IPS DF 4.7 (cell line): ENCODE data around the gene PRKRIP1.
"Not testable (repeated sequence)": the region's sequence is repeated elsewhere in the genome, so short reads cannot be mapped to it uniquely, and the experiment has no call there.

Experiments used
- DNase-seq: peaks from one replicate; pipeline ENCODE4 v3.0.0-alpha.2; 2013; ENCODE audit warnings: low spot score; ENCODE audit errors: extremely low read depth

The PRKRIP1 gene

DNA sequence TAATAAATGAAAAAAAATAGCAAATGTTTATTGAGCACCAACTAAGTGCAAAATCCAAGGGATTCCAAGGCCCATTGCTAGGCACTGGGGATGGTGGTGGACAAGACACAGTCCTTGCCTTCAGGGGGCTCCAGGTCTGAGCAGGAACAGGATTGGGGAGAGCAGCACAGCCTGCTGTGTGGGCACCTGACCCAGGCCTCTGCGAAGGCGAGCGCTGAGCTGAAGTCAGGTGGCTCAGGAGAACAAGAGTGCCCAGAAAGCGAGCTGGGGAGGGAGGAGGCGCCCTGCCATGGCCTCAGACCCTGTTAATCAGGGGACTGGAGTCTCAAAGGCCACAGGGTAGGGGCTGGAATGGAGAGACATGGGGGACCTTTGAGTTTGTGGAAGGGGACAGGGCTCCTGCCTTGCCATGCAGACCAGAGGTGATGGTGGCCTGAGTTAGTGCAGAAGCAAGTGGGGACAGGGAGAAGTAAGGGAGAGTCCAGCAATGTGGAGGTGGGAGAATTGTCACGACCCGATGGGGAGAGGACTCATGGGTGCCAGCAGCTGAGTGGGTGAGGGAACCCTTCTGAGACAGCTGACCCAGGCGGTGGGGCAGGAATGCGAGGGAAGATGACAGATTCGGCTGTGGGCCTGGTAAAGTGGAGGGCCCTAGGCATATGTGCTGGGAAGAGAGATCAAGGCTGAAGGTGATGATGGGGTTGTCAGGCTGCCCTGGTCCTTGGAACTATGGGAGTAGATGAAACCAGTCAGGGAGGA is 33.2 kb downstream of the PRKRIP1 start:
- no peak for DNase-seq

- no peak for DNase-seq
Observed at GRCh38 chr7:102431617-102432298, 35.6 kb downstream of the PRKRIP1 start.

- DNase-seq, result no peak
Observed at GRCh38 chr7:102432442-102433218, 36.5 kb downstream of the PRKRIP1 start.

GRCh38 chr7:102433219-102434038 is 37.3 kb downstream of the PRKRIP1 start, which contains the start of gene ORAI2:
Gene ORAI2 (plus strand): TSS chr7:102433575. CDS start chr7:102438957, 5,382 bp downstream.
- DNase-seq, result no peak

DNA sequence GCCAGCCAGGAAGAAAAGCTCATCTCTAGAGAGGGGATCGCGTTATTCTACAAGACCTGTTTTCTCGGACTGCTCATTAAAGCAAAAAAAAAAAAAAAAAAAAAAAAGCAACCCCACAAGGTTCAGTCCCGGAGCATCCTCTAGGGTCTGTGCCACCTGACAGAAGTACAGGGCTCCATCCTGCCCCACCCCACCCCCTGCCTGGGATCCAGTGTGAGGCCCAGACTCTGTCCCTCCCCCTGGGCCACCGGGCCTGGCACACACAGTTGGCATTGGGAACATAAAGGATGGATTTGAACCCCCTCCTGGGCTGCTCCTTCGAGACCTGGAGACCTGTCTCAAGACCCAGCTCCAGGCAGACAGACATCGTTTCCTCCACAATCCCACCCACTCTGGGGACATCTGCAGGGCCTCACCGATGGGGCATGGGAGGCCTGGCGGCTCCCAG is 37.9 kb downstream of the PRKRIP1 start:
- no peak for DNase-seq

DNA sequence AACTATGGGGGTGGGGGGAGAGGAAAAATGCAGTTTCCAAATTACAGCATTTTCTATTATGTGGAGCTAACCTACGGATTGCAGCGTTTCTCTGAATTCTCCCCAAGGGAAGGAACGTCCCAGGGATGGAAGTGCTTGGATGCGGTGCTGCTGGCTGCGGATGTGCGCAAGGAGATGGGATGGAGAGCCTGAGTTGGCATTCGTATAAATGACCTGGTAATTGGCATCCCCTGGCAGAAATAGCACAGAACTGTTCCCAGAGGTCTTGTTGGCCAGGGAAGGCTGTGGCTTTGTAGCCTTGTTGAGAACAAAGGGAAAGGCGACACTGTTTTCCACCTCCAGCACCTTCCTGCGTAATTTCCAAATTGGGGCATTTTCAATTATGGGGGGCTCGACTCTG is 40.0 kb downstream of the PRKRIP1 start:
- no peak for DNase-seq

GRCh38 chr7:102439963-102440795 is 44.0 kb downstream of the PRKRIP1 start:
- no peak for DNase-seq

GRCh38 chr7:102444961-102445673 is 49.0 kb downstream of the PRKRIP1 start:
- DNase-seq, result no peak

- DNase-seq, result no peak
Observed at GRCh38 chr7:102445674-102446071, 49.5 kb downstream of the PRKRIP1 start.

GRCh38 chr7:102446387-102447156 is 50.4 kb downstream of the PRKRIP1 start:
- DNase-seq, result no peak

DNA sequence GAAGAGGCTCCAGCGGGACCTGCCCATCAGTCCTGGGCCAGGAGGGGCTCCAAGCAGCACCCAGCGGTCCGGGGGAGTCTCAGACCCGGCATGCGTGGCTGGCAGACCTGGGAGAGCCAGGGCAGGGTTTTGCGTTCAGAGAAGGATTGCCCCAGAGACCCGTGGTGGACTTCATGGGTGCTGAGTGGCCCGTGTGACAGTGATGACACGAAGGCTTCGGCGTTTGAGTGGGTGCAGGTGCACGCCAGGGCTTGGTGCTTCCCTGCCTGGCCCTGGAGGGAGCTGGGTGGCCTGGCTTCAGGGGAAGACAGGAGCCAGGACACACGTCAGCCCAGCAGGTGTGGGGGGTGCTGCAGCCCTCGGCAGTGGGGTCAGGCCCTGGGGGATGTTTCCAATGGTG is 51.1 kb downstream of the PRKRIP1 start:
- DNase-seq, result no peak

- DNase-seq, result no peak
Observed at GRCh38 chr7:102449136-102449535, 53.0 kb downstream of the PRKRIP1 start.

GRCh38 chr7:102450242-102450641 is 54.1 kb downstream of the PRKRIP1 start:
- no peak for DNase-seq

- DNase-seq, result no peak
Observed at GRCh38 chr7:102451371-102452054, 55.4 kb downstream of the PRKRIP1 start.

- no peak for DNase-seq
Observed at GRCh38 chr7:102452451-102452850, 56.3 kb downstream of the PRKRIP1 start.

GRCh38 chr7:102453319-102453718 is 57.2 kb downstream of the PRKRIP1 start:
- no peak for DNase-seq

DNA sequence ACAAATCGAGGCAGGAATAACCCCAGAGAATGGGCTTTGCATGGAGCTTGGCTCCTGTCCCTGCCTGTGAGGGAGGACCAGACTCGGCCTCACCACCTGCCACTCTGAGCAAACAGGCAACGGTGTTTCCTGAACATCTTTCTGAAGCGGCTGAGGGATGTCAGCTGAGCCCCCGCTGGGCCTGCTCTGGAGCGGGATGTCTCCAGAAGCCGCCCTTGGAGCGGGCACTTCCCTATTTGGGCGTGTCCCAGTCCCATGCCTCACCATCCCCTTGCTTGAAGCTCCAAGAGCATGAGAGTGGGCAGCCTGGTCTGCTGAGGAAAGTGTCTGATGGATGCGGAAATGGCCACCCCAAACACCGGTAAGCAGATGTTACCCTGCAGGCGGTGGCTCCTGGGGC is 58.3 kb downstream of the PRKRIP1 start:
- DNase-seq, result no peak

- not testable (repeated sequence) for DNase-seq
Observed at GRCh38 chr7:102454932-102455331, 58.8 kb downstream of the PRKRIP1 start.
